ENCODE data around the gene TJP1.

The TJP1 gene

DNA sequence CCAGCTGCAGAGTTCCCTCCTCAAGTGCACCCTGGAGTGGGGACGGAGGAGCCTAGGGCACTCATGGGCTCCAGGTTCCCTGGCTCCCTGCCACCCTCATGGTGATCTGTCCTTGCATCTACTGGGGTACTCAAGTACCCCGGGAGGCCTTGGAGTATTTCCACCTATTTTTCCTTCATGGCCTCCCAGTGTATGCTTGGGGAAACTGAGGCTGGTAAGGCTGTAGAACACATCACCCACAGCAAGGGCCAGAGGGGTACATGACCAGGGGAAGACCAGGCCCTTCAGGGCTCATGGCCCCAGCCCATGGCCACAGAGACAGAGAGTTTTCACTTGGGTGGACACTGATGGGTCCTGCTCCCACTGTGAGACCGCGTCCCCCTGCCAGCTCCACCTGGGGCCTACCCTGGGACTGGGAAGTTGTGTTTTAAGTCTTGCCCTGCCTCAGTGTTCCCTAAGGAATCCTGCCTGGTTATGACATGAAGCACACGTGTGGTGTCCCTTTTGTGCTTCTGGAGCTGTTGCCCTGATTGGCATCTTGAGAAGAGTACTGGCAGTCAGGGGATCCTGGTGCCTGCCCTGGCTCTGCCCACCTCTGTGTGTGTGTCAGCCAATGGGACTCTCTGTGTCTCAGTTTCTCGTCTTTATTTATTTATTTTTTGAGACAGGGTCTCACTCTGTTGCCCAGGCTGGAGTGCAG is 132.8 kb downstream of the TJP1 start:
- Histone ChIP-seq H3K36me3 (ENCODE audit: control insufficient read depth in 2 of 2, insufficient read depth in 1 of 2, low read length in 2 of 2) (no peaks in the 10 kb centered on the region), H3K9me3 (ENCODE audit: control insufficient read depth, insufficient read depth, low read depth, low read length) (no peaks in the 10 kb centered on the region), H3K4me3 (ENCODE audit: low read depth, low read length) (no peak overlapping the region), H3K4me1 (ENCODE audit: control insufficient read depth, insufficient read depth, low read length) (no peaks in the 10 kb centered on the region), H3K27ac (ENCODE audit: extremely low read depth, low read depth, low read length) (no peak overlapping the region)
- CTCF ChIA-PET: no interaction called here
- TF ChIP-seq, protein P1, sequence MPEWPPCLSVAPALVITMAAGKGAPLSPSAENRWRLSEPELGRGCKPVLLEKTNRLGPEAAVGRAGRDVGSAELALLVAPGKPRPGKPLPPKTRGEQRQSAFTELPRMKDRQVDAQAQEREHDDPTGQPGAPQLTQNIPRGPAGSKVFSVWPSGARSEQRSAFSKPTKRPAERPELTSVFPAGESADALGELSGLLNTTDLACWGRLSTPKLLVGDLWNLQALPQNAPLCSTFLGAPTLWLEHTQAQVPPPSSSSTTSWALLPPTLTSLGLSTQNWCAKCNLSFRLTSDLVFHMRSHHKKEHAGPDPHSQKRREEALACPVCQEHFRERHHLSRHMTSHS (tag by site-specific recombination; IDR thresholded peaks at IDR 0.05): no peak
- no peak for TF ChIP-seq ZNF433 (tag by site-specific recombination; IDR thresholded peaks at IDR 0.05; ENCODE audit: low read depth)
- TF ChIP-seq SP7 (tag by site-specific recombination; IDR thresholded peaks at IDR 0.05): no peak
- no peak for TF ChIP-seq ZNF529 (tag by site-specific recombination; IDR thresholded peaks at IDR 0.05; ENCODE audit: insufficient replicate concordance)
- no peak for TF ChIP-seq ZNF274 (IDR thresholded peaks at IDR 0.05; ENCODE audit: low read length)
- TF ChIP-seq ZNF274 (tag by site-specific recombination; IDR thresholded peaks at IDR 0.05; ENCODE audit: borderline replicate concordance): no peak
- no peak for TF ChIP-seq ZNF132 (tag by site-specific recombination; IDR thresholded peaks at IDR 0.05; ENCODE audit: borderline replicate concordance)
- TF ChIP-seq, protein P2, sequence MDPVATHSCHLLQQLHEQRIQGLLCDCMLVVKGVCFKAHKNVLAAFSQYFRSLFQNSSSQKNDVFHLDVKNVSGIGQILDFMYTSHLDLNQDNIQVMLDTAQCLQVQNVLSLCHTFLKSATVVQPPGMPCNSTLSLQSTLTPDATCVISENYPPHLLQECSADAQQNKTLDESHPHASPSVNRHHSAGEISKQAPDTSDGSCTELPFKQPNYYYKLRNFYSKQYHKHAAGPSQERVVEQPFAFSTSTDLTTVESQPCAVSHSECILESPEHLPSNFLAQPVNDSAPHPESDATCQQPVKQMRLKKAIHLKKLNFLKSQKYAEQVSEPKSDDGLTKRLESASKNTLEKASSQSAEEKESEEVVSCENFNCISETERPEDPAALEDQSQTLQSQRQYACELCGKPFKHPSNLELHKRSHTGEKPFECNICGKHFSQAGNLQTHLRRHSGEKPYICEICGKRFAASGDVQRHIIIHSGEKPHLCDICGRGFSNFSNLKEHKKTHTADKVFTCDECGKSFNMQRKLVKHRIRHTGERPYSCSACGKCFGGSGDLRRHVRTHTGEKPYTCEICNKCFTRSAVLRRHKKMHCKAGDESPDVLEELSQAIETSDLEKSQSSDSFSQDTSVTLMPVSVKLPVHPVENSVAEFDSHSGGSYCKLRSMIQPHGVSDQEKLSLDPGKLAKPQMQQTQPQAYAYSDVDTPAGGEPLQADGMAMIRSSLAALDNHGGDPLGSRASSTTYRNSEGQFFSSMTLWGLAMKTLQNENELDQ (tag by site-specific recombination; IDR thresholded peaks at IDR 0.05; ENCODE audit: low read depth): no peak
- TF ChIP-seq, protein P3, sequence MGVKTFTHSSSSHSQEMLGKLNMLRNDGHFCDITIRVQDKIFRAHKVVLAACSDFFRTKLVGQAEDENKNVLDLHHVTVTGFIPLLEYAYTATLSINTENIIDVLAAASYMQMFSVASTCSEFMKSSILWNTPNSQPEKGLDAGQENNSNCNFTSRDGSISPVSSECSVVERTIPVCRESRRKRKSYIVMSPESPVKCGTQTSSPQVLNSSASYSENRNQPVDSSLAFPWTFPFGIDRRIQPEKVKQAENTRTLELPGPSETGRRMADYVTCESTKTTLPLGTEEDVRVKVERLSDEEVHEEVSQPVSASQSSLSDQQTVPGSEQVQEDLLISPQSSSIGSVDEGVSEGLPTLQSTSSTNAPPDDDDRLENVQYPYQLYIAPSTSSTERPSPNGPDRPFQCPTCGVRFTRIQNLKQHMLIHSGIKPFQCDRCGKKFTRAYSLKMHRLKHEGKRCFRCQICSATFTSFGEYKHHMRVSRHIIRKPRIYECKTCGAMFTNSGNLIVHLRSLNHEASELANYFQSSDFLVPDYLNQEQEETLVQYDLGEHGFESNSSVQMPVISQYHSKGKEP (tag by site-specific recombination; IDR thresholded peaks at IDR 0.05): no peak
- TF ChIP-seq SETDB1 (IDR thresholded peaks at IDR 0.05; ENCODE audit: insufficient read length, low read length): no peak
- POLR2A ChIA-PET: no interaction called here

DNA sequence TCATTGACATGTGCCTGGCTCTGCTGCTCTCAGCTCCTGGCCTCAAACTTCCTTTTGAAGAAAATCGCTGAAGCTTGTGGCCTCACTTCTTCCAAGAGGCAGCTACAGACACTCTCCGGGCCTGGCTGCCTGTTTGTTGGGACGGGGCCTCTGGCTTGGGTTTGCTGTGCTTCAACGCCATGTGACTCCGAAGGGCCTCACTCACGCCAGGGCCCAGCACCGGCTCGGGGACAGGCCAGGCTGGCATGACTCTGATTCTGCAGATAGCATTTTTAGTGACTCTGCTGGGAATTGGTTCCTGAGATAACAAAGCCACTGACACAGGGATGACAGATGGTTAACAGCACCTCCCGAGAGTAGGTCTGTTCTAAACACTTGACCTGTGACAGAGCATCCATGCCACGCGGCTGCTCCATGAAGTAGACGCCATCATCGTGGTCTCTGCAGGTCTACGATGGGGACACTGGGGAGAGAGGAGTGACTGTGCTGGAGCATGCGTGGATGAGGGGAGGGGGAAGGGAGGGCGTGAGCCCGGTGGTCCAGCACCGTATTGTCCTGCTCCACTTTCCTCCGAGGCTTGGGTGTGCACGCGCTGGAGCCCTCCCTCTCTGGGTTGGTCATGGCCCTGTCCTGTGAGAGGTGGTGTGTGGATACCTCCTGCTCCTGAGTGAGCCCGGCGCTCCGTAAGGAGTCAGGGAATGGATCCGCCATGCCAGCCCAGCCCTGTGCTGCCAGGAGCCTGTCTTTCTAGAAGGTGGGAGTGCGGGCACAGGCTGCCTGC is 133.6 kb downstream of the TJP1 start:
- Histone ChIP-seq H3K27ac (ENCODE audit: extremely low read depth, low read depth, low read length) (no peak overlapping the region), H3K36me3 (ENCODE audit: control insufficient read depth in 2 of 2, insufficient read depth in 1 of 2, low read length in 2 of 2) (no peaks in the 10 kb centered on the region), H3K4me3 (ENCODE audit: low read depth, low read length) (no peak overlapping the region), H3K4me1 (ENCODE audit: control insufficient read depth, insufficient read depth, low read length) (no peaks in the 10 kb centered on the region), H3K9me3 (ENCODE audit: control insufficient read depth, insufficient read depth, low read depth, low read length) (no peaks in the 10 kb centered on the region)
- CTCF ChIA-PET: no interaction called here
- POLR2A ChIA-PET: no interaction called here
- TF ChIP-seq ZNF610 (tag by site-specific recombination; IDR thresholded peaks at IDR 0.05; ENCODE audit: borderline replicate concordance) (no peak), ZNF596 (tag by site-specific recombination; IDR thresholded peaks at IDR 0.05) (no peak), ZNF654 (tag by site-specific recombination; IDR thresholded peaks at IDR 0.05; ENCODE audit: low read depth) (no peak), KLF7 (tag by site-specific recombination; IDR thresholded peaks at IDR 0.05; ENCODE audit: borderline replicate concordance) (no peak), ZIC2 (tag by site-specific recombination; IDR thresholded peaks at IDR 0.05) (no peak), ZNF274 (IDR thresholded peaks at IDR 0.05; ENCODE audit: low read length) (no peak), ZNF274 (tag by site-specific recombination; IDR thresholded peaks at IDR 0.05; ENCODE audit: borderline replicate concordance) (no peak), ZNF624 (tag by site-specific recombination; IDR thresholded peaks at IDR 0.05) (no peak)
- TF ChIP-seq, protein P4, sequence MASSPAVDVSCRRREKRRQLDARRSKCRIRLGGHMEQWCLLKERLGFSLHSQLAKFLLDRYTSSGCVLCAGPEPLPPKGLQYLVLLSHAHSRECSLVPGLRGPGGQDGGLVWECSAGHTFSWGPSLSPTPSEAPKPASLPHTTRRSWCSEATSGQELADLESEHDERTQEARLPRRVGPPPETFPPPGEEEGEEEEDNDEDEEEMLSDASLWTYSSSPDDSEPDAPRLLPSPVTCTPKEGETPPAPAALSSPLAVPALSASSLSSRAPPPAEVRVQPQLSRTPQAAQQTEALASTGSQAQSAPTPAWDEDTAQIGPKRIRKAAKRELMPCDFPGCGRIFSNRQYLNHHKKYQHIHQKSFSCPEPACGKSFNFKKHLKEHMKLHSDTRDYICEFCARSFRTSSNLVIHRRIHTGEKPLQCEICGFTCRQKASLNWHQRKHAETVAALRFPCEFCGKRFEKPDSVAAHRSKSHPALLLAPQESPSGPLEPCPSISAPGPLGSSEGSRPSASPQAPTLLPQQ (tag by site-specific recombination; IDR thresholded peaks at IDR 0.05): no peak
